H9 (cell line): ENCODE data around the gene TEX11. TPM values are rescaled to one million over a fixed set of nuclear protein-coding genes. Genes with fewer than 3 reads are reported as not detected.

Source experiments
- DNase-seq: peaks from one replicate; pipeline ENCODE4 v3.0.0-alpha.2; 2017
- H2AFZ ChIP-seq: one replicate; pipeline ENCODE4 v1.6.1; 2013; ENCODE audit warnings: mild to moderate bottlenecking, low read length, control low read depth, moderate library complexity
- H2AK5ac ChIP-seq: 2 replicates; pipeline ENCODE4 v1.6.1; 2013; ENCODE audit warnings: low read length, control low read depth, mixed read lengths; ENCODE audit not compliant: insufficient read length
- H2BK120ac ChIP-seq: one replicate; pipeline ENCODE4 v1.6.1; 2013; ENCODE audit warnings: low read depth, mild to moderate bottlenecking, low read length, control low read depth, inconsistent platforms; ENCODE audit not compliant: poor library complexity, severe bottlenecking
- H2BK12ac ChIP-seq: 2 replicates; pipeline ENCODE4 v1.6.1; 2013; ENCODE audit warnings: low read length, control low read depth, mixed read lengths, low read depth; ENCODE audit not compliant: insufficient read length
- H2BK15ac ChIP-seq: 2 replicates; pipeline ENCODE4 v1.6.1; 2013; ENCODE audit warnings: low read depth, low read length, control low read depth
- H2BK20ac ChIP-seq: one replicate; pipeline ENCODE4 v1.6.1; 2013; ENCODE audit warnings: low read depth, mild to moderate bottlenecking, low read length, control low read depth, inconsistent platforms; ENCODE audit not compliant: poor library complexity, severe bottlenecking
- H2BK5ac ChIP-seq: 2 replicates; pipeline ENCODE4 v1.6.1; 2013; ENCODE audit warnings: low read length, control low read depth, mixed read lengths; ENCODE audit not compliant: insufficient read length
- H3K14ac ChIP-seq: 2 replicates; pipeline ENCODE4 v1.6.1; 2013; ENCODE audit warnings: low read length, control low read depth; ENCODE audit not compliant: insufficient read depth
- H3K18ac ChIP-seq: 2 replicates; pipeline ENCODE4 v1.6.1; 2013; ENCODE audit warnings: low read depth, mild to moderate bottlenecking, mixed read lengths, low read length, control low read depth; ENCODE audit not compliant: insufficient read length
- H3K23ac ChIP-seq: 2 replicates; pipeline ENCODE4 v1.6.1; 2013; ENCODE audit warnings: low read length, control low read depth, mixed read lengths, low read depth; ENCODE audit not compliant: insufficient read length
- H3K23me2 ChIP-seq: 2 replicates; pipeline ENCODE4 v1.6.1; 2013; ENCODE audit warnings: low read depth, mild to moderate bottlenecking, mixed read lengths, low read length, control low read depth; ENCODE audit not compliant: insufficient read length, poor library complexity, severe bottlenecking
- H3K27ac ChIP-seq: 2 replicates; pipeline ENCODE4 v1.5.1; 2013; ENCODE audit warnings: low read length, control low read depth, mixed read lengths, low read depth; ENCODE audit not compliant: insufficient read length
- H3K27me3 ChIP-seq: 2 replicates; pipeline ENCODE4 v1.6.1; 2013; ENCODE audit warnings: low read length, control low read depth, inconsistent platforms; ENCODE audit not compliant: insufficient read depth
- H3K4ac ChIP-seq: 2 replicates; pipeline ENCODE4 v1.6.1; 2013; ENCODE audit warnings: low read depth, mild to moderate bottlenecking, control low read depth, inconsistent platforms, low read length, moderate library complexity
- H3K4me1 ChIP-seq: 2 replicates; pipeline ENCODE4 v1.6.1; 2013; ENCODE audit warnings: low read length, control low read depth, inconsistent platforms; ENCODE audit not compliant: insufficient read depth
- H3K4me2 ChIP-seq: 2 replicates; pipeline ENCODE4 v1.6.1; 2013; ENCODE audit warnings: low read length, control low read depth, mixed read lengths; ENCODE audit not compliant: insufficient read length, insufficient read depth
- H3K56ac ChIP-seq: 2 replicates; pipeline ENCODE4 v1.6.1; 2013; ENCODE audit warnings: low read depth, mild to moderate bottlenecking, mixed read lengths, low read length, control low read depth; ENCODE audit not compliant: insufficient read length
- H3K79me1 ChIP-seq: 2 replicates; pipeline ENCODE4 v1.6.1; 2013; ENCODE audit warnings: low read depth, mild to moderate bottlenecking, moderate library complexity, low read length, control low read depth, inconsistent platforms; ENCODE audit not compliant: insufficient read depth, poor library complexity, severe bottlenecking
- H3K79me2 ChIP-seq: 2 replicates; pipeline ENCODE4 v1.6.1; 2013; ENCODE audit warnings: low read length, control low read depth, inconsistent platforms; ENCODE audit not compliant: insufficient read depth
- H3K9ac ChIP-seq: 2 replicates; pipeline ENCODE4 v1.6.1; 2013; ENCODE audit warnings: low read length, control low read depth, mixed read lengths; ENCODE audit not compliant: insufficient read length; ENCODE audit errors: extremely low read depth
- H3K9me3 ChIP-seq: one replicate; pipeline ENCODE4 v1.6.1; 2013; ENCODE audit warnings: low read depth, low read length, inconsistent platforms; ENCODE audit not compliant: control insufficient read depth
- H3T11ph ChIP-seq: one replicate; pipeline ENCODE4 v1.6.1; 2013; ENCODE audit warnings: mild to moderate bottlenecking, low read length, control low read depth, inconsistent platforms
- H4K20me1 ChIP-seq: one replicate; pipeline ENCODE4 v1.6.1; 2013; ENCODE audit not compliant: control insufficient read depth, insufficient read length, insufficient read depth
- H4K5ac ChIP-seq: 2 replicates; pipeline ENCODE4 v1.6.1; 2013; ENCODE audit warnings: low read depth, mild to moderate bottlenecking, mixed read lengths, low read length, control low read depth; ENCODE audit not compliant: insufficient read length
- H4K8ac ChIP-seq: replicated peaks from 2 replicates; pipeline ENCODE4 v1.6.1; 2013; ENCODE audit warnings: low read length, control low read depth, mixed read lengths, low read depth; ENCODE audit not compliant: insufficient read length
- H4K91ac ChIP-seq: 2 replicates; pipeline ENCODE4 v1.6.1; 2013; ENCODE audit warnings: low read depth, mild to moderate bottlenecking, moderate library complexity, mixed read lengths, low read length, control low read depth; ENCODE audit not compliant: insufficient read length
- H3K27ac Mint-ChIP-seq, 3 experiments: 2 replicates in 2 of 3; 3 replicates in 1 of 3; pipeline ENCODE4 v1.8.0; 2020 to 2021; ENCODE audit warnings: mixed read lengths in 3 of 3, mild to moderate bottlenecking in 1 of 3, moderate library complexity in 1 of 3
- H3K27me3 Mint-ChIP-seq: 2 replicates; pipeline ENCODE4 v1.8.0; 2021; ENCODE audit warnings: low read depth, mild to moderate bottlenecking, moderate library complexity, mixed read lengths
- H3K36me3 Mint-ChIP-seq, 3 experiments: 2 replicates in 2 of 3; 3 replicates in 1 of 3; pipeline ENCODE4 v1.8.0; 2020 to 2021; ENCODE audit warnings: low read depth in 3 of 3, mixed read lengths in 3 of 3; ENCODE audit not compliant: insufficient read depth in 1 of 3
- H3K4me1 Mint-ChIP-seq, 2 experiments: 2 replicates each; pipeline ENCODE4 v1.8.0; 2020; ENCODE audit warnings: mixed read lengths in 2 of 2
- H3K4me3 Mint-ChIP-seq, 2 experiments: 2 replicates in 1 of 2; 3 replicates in 1 of 2; pipeline ENCODE4 v1.8.0; 2020 to 2021; ENCODE audit warnings: mild to moderate bottlenecking in 2 of 2, mixed read lengths in 2 of 2, moderate library complexity in 1 of 2
- H3K9me3 Mint-ChIP-seq, 2 experiments: 2 replicates in 1 of 2; 3 replicates in 1 of 2; pipeline ENCODE4 v1.8.0; 2020; ENCODE audit warnings: mild to moderate bottlenecking in 2 of 2, mixed read lengths in 2 of 2, moderate library complexity in 1 of 2
- WGBS: extraction: QIAGEN DNeasy Blood & Tissue Kit; methylation state at CpG from one replicate; pipeline ENCODE4 v1.1.7; 2013; ENCODE audit warnings: missing lambda C conversion rate, low lambda C conversion rate, mixed read lengths; ENCODE audit not compliant: insufficient read length; ENCODE audit errors: extremely low coverage; 5-methylcytosine and 5-hydroxymethylcytosine counted together
- total RNA-seq: library from RNA; stranded (reverse); gene quantifications from 2 replicates; pipeline ENCODE4 v1.2.1, GENCODE V29; 2021
- TF ChIP-seq, protein P1 (sequence below): fragments of 200-600 bp; sonication (generic); conservative IDR thresholded peaks from 3 replicates; pipeline ENCODE4 v1.8.0; 2021; ENCODE audit warnings: antibody characterized with exemption, mild to moderate bottlenecking

TEX11 gene
- total RNA-seq, 1 experiment from 2014 or later, result 0.22 TPM

DNA sequence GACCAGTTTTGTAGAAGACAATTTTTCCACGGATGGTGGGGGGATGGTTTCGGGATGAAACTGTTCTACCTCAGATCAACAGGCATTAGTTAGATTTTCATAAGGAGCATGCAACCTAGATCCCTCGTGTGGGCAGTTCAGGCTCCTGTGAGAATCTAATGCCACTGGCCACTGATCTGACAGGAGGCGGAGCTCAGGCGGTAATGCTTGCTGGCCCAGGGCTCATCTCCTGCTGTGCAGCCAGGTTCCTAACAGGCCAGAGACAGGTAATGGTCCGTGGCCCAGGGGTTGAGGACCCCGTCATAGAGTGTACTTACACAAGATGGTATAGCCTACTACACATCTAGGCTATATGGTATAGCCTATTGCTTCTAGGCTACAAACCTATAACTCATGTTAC, 7.0 kb downstream of the TEX11 start:
- Histone ChIP-seq H3K23me2 (no peaks in the 10 kb centered on the region), H3K18ac (no peak overlapping the region), H2BK15ac (no peak overlapping the region), H3K4me1 (no peaks in the 10 kb centered on the region), H3K79me2 (no peaks in the 10 kb centered on the region), H3T11ph (no peak overlapping the region), H2BK20ac (no peak overlapping the region), H3K27ac (no peak overlapping the region), H4K91ac (no peak overlapping the region), H2AK5ac (no peak overlapping the region), H3K79me1 (no peaks in the 10 kb centered on the region), H3K9me3 (no peaks in the 10 kb centered on the region), H3K4me2 (no peak overlapping the region), H3K4ac (no peak overlapping the region), H2AFZ (no peak overlapping the region), H2BK120ac (no peak overlapping the region), H3K27me3 (no peaks in the 10 kb centered on the region), H3K56ac (no peak overlapping the region), H2BK12ac (no peak overlapping the region), H4K20me1 (no peaks in the 10 kb centered on the region), H3K23ac (no peak overlapping the region), H4K5ac (no peak overlapping the region), H3K9ac (no peak overlapping the region), H3K14ac (no peak overlapping the region), H4K8ac (no peak overlapping the region), H2BK5ac (no peak overlapping the region)
- TF ChIP-seq, protein P1, sequence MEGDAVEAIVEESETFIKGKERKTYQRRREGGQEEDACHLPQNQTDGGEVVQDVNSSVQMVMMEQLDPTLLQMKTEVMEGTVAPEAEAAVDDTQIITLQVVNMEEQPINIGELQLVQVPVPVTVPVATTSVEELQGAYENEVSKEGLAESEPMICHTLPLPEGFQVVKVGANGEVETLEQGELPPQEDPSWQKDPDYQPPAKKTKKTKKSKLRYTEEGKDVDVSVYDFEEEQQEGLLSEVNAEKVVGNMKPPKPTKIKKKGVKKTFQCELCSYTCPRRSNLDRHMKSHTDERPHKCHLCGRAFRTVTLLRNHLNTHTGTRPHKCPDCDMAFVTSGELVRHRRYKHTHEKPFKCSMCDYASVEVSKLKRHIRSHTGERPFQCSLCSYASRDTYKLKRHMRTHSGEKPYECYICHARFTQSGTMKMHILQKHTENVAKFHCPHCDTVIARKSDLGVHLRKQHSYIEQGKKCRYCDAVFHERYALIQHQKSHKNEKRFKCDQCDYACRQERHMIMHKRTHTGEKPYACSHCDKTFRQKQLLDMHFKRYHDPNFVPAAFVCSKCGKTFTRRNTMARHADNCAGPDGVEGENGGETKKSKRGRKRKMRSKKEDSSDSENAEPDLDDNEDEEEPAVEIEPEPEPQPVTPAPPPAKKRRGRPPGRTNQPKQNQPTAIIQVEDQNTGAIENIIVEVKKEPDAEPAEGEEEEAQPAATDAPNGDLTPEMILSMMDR, result no peak
- H3K4me1 Mint-ChIP-seq, result no peaks in the 10 kb centered on the region
- no peak overlapping the region for H3K4me3 Mint-ChIP-seq
- peaks cover 41 to 51% of the 10 kb centered on the region in 2 experiments for H3K9me3 Mint-ChIP-seq
- H3K27me3 Mint-ChIP-seq, result no peaks in the 10 kb centered on the region
- WGBS, result no CpG with 5 or more reads among the region's 7 CpGs
- peaks cover 0 to 5% (median 0%) of the 10 kb centered on the region in 3 experiments; a peak in 2 of 7 replicates for H3K36me3 Mint-ChIP-seq
- no peak for DNase-seq
- H3K27ac Mint-ChIP-seq, result no peak overlapping the region
